HG02588 (cell line): ENCODE results near the gene PTPRM.
A peak's percentile ranks its signal among the peaks of the same experiment; 100 is the strongest.

Experiments used
- ATAC-seq: cut with Tn5 transposase; IDR thresholded peaks from one replicate; pipeline ENCODE4 v1.9.1; 2021; ENCODE audit warnings: mild to moderate bottlenecking, moderate library complexity; ENCODE audit not compliant: unreplicated experiment

Gene PTPRM

DNA sequence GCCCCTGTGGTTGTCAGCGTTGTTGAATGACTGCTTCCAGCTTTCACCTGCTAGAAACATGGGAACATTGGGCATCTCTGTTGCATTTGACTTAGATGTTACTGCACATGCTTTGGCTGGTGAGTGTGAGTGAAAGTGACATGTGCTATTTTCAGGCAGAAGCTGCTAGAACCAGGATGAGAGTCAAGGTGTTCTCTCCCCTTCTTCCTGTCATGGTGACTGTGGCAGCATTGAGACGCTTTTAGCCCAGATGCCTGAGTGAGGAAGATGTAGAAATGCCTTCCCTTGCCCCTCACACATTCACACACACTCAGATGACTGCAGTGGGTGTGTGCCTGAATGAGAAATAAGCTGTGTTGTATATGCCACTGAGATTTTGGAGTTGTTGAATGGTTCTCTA, 220.2 kb downstream of the PTPRM start:
- ATAC-seq = no peak

DNA sequence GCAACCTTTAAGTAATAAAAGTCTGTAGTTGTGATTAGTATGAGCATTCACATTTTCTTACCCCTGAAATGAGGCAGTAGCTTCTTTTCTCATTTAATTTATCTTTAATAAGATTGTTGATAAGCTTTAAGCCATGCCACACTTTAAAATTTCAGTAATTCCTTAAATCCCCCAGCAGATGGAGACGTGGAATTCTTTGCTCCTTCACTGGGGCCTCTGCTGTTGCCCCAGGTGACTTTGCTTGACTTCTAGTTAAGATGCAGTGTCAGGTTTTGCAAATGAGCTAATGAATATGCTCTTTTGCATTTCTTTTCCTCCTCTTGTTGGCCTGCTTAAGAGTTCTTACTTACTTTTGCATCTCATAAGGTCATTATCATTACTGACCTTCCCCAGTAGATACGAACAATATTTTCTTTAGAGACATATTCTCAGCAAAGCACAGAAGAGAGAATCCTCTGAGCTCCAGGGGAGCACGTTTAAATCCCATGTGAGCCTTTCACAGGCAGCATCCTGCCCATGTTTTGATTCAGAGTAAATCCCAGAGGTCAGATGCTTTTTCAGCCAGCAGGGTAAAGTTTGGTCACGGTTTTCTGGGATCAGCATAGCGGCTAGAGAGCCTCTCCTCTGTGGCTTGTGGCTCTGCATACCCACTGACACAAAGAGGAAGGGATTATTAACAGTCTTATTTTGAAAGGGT, 222.9 kb downstream of the PTPRM start:
- no peak for ATAC-seq

GRCh38 chr18:7793100-7793499, 226.0 kb downstream of the PTPRM start:
- ATAC-seq = no peak

GRCh38 chr18:7803956-7804469, 236.9 kb downstream of the PTPRM start:
- ATAC-seq = no peak

DNA sequence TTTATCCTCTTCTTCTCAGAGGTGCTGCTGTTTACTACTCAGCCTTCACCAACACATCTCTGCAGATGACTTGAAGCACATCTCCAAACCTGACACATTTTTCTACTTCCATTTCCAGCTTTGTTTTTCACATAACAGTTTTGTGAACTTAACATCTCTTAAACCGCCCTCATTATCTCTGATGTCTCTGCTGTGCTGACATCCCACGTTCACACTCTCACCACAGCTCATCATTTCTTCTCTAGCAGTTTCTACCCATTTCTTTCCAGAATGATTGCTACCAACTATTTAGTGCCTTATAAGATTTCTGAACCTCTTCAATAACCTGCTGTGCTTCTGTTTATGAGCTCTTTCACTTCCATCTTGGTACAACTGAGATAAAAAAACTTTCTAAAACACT, 238.0 kb downstream of the PTPRM start:
- no peak for ATAC-seq

DNA sequence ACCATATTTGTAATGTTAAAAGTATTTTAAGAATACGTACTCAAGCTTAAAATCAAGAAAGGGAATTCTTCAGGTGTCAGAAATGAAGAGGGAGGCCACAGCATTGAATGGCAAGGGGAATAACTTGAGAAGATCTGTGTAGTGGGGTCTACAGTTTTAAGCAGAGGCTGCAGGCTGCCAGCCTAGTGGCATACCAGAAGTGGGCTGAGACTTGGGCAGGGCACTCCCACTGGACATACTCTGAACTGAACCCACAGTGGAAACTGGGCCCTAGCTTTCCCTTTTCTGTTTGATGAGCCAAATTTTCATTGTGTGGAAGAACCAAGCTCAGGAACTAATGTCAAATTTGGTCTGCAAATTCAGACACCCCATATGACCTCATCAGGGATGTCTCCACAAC, 238.8 kb downstream of the PTPRM start:
- no peak for ATAC-seq

- no peak for ATAC-seq
These were observed 240.9 kb downstream of the PTPRM start for GRCh38 chr18:7807936-7808453.

GRCh38 chr18:7808992-7809391, 241.9 kb downstream of the PTPRM start:
- ATAC-seq = no peak

- ATAC-seq = no peak
These were observed 242.3 kb downstream of the PTPRM start for GRCh38 chr18:7809455-7809854.

GRCh38 chr18:7809978-7810377, 242.9 kb downstream of the PTPRM start:
- no peak for ATAC-seq

DNA sequence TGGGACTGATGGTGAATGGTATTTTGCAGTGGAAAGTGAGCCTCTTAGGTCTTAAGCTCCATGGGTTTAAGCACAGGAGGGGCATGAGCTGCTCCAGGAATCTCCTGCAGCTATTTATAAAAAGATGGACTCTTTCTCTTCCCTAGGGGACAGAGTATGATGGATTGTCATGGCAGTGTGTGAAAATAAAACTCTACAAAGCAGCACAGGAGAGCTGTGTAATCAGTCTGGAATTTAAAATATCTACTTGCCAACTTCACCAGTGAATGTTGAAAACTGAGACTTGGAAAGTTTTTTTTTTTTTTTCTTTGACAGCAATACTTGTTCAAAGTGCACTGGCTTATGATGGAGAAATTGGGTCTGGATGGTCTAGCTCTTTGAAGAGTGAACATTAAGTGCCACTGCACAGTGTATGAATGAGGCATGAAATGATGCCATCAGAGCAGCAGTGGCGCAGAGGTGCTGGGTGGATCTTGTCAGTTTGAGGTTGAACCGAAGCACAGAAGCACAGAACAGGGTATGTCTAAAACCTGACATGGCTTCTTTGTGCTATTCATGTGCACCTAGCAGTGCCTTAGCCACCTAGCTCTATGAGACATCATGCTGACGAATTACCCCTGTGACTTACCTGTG, 245.4 kb downstream of the PTPRM start:
- no peak for ATAC-seq

DNA sequence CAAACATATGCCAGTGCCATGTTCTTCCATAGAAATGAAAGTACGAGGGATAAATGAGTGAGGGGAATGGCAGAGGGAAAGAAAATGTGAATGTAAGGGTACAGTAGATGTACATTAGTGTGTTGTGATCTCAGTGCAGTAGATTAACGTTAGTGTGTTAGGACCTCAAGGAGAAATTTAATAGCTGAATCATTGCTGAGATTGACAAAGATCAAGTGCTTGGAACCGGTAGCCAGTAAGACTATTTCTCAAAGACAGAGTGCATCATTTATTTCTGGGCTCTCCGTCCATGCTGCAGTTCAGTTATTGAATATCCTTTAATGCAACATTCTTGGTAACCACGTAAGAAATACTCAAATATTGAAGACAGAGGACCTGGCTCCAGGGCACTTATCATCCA, 246.0 kb downstream of the PTPRM start:
- ATAC-seq = no peak

GRCh38 chr18:7814754-7815315, 247.7 kb downstream of the PTPRM start:
- ATAC-seq = no peak

- no peak for ATAC-seq
These were observed 248.7 kb downstream of the PTPRM start for GRCh38 chr18:7815787-7816186.

GRCh38 chr18:7817575-7818230, 250.6 kb downstream of the PTPRM start:
- ATAC-seq = no peak

- no peak for ATAC-seq
These were observed 254.7 kb downstream of the PTPRM start for GRCh38 chr18:7821784-7822183.

- no peak for ATAC-seq
These were observed 255.6 kb downstream of the PTPRM start for GRCh38 chr18:7822435-7823331.

- no peak for ATAC-seq
These were observed 257.9 kb downstream of the PTPRM start for GRCh38 chr18:7824970-7825369.

GRCh38 chr18:7830468-7830867, 263.4 kb downstream of the PTPRM start:
- ATAC-seq = peak; percentile 59

DNA sequence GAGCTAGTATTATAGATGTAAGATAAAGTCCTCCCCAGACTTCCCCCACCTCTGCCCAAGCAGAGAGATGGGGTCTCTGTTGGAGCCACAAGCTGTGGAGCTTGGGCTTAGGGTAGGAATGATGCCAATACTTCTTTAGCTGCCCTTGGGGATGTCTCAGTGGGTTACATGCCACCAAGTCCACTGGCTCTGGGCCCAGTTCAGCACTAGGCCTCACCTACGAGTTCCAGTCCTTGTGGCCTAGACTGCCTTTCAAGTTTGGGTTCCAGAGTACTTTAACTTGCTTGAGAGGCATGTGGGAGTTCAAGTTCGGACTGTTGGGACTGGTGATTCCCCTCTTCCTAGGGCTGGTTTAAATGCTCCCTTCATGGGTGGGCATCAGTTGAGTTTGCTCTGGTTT, 272.4 kb downstream of the PTPRM start:
- ATAC-seq = no peak
